Neural progenitor cell (in vitro differentiated cells): Measurements from ENCODE around the gene SKAP2. TPM values are rescaled to one million over a fixed set of nuclear protein-coding genes. Genes with fewer than 3 reads are reported as not detected.

Experiments
- DNase-seq: peaks from one replicate; pipeline ENCODE4 v3.0.0-alpha.2; 2016; ENCODE audit warnings: low spot score
- H2AFZ ChIP-seq: fragments of 200-600 bp; sonication (generic); replicated peaks from 2 replicates; pipeline ENCODE4 v1.6.1; 2016; ENCODE audit warnings: antibody characterized with exemption
- H3F3A ChIP-seq: fragments of 200-600 bp; sonication (generic); 2 replicates; pipeline ENCODE4 v1.6.1; 2016; ENCODE audit warnings: antibody characterized with exemption, low read depth
- H3K27ac ChIP-seq: fragments of 200-600 bp; sonication (generic); 2 replicates; pipeline ENCODE4 v1.5.1; 2016; ENCODE audit warnings: mild to moderate bottlenecking
- H3K27me3 ChIP-seq: fragments of 200-600 bp; sonication (generic); 2 replicates; pipeline ENCODE4 v1.6.1; 2016; ENCODE audit warnings: mild to moderate bottlenecking, moderate library complexity
- H3K36me3 ChIP-seq: fragments of 200-600 bp; sonication (generic); 2 replicates; pipeline ENCODE4 v1.5.1; 2016
- H3K4me1 ChIP-seq: fragments of 200-600 bp; sonication (generic); 2 replicates; pipeline ENCODE4 v1.6.1; 2016; ENCODE audit warnings: mixed run types
- H3K4me2 ChIP-seq: fragments of 200-600 bp; sonication (generic); 2 replicates; pipeline ENCODE4 v1.6.1; 2016
- H3K4me3 ChIP-seq: fragments of 200-600 bp; sonication (generic); 2 replicates; pipeline ENCODE4 v1.5.1; 2016
- H3K79me2 ChIP-seq: fragments of 200-600 bp; sonication (generic); 2 replicates; pipeline ENCODE4 v1.6.1; 2016; ENCODE audit warnings: low read depth
- H3K9ac ChIP-seq: fragments of 200-600 bp; sonication (generic); 2 replicates; pipeline ENCODE4 v1.6.1; 2016
- H3K9me3 ChIP-seq: fragments of 200-600 bp; sonication (generic); 2 replicates; pipeline ENCODE4 v1.5.1; 2016; ENCODE audit warnings: low read depth
- H4K20me1 ChIP-seq: fragments of 200-600 bp; sonication (generic); 2 replicates; pipeline ENCODE4 v1.6.1; 2016; ENCODE audit warnings: low read depth
- H3K27ac Mint-ChIP-seq: 3 replicates; pipeline ENCODE4 v1.8.0; 2021; ENCODE audit warnings: mixed read lengths
- H3K27me3 Mint-ChIP-seq: 2 replicates; pipeline ENCODE4 v1.8.0; 2022; ENCODE audit warnings: low read depth, mild to moderate bottlenecking, inconsistent platforms, moderate library complexity, mixed read lengths; ENCODE audit not compliant: insufficient read depth
- H3K36me3 Mint-ChIP-seq: 3 replicates; pipeline ENCODE4 v1.8.0; 2021; ENCODE audit warnings: mixed read lengths
- H3K4me1 Mint-ChIP-seq: 3 replicates; pipeline ENCODE4 v1.8.0; 2021; ENCODE audit warnings: mixed read lengths
- H3K4me3 Mint-ChIP-seq: 3 replicates; pipeline ENCODE4 v1.8.0; 2021; ENCODE audit warnings: mild to moderate bottlenecking, moderate library complexity, mixed read lengths
- H3K9me3 Mint-ChIP-seq: 3 replicates; pipeline ENCODE4 v1.8.0; 2020; ENCODE audit warnings: mixed read lengths
- CTCF ChIP-seq: fragments of 200-600 bp; sonication (generic); IDR thresholded peaks from 2 replicates; pipeline ENCODE4 v1.5.1; 2017; ENCODE audit warnings: antibody characterized with exemption, mild to moderate bottlenecking
- EZH2 ChIP-seq: fragments of 200-600 bp; sonication (generic); IDR thresholded peaks from 2 replicates; pipeline ENCODE4 v1.6.1; 2017; ENCODE audit warnings: antibody characterized with exemption, mild to moderate bottlenecking, moderate library complexity
- EZH2phosphoT487 ChIP-seq: fragments of 200-600 bp; sonication (generic); IDR thresholded peaks from 2 replicates; pipeline ENCODE4 v1.6.1; 2017; ENCODE audit warnings: antibody characterized with exemption
- total RNA-seq: library from RNA; depleted of rRNA; stranded (reverse); fragments of >200 nt; gene quantifications from 2 replicates; pipeline ENCODE4 v1.2.3, GENCODE V29; 2015; ENCODE audit warnings: low replicate concordance

The SKAP2 gene
- total RNA-seq, 1 donor from 2014 or later, result 6.3 TPM

GRCh38 chr7:26696161-26696560, 168.2 kb downstream of the SKAP2 start:
- Mint-ChIP-seq H3K27me3 (no peaks in the 10 kb centered on the region), H3K4me3 (no peak overlapping the region), H3K27ac (no peak overlapping the region), H3K9me3 (no peaks in the 10 kb centered on the region), H3K4me1 (peaks cover 6% of the 10 kb centered on the region), H3K36me3 (no peaks in the 10 kb centered on the region)
- H3K4me1 ChIP-seq, result peaks cover 10% of the 10 kb centered on the region
- no peaks in the 10 kb centered on the region for H3K36me3 ChIP-seq
- no peak overlapping the region for H2AFZ ChIP-seq
- no peaks in the 10 kb centered on the region for H4K20me1 ChIP-seq
- H3K9me3 ChIP-seq, result no peaks in the 10 kb centered on the region
- DNase-seq, result no peak
- no peak for TF ChIP-seq EZH2phosphoT487
- no peak for TF ChIP-seq CTCF
- TF ChIP-seq EZH2, result no peak
- H3F3A ChIP-seq, result no peaks in the 10 kb centered on the region
- no peaks in the 10 kb centered on the region for H3K79me2 ChIP-seq
- no peak overlapping the region for H3K4me2 ChIP-seq
- no peak overlapping the region for H3K27ac ChIP-seq
- H3K9ac ChIP-seq, result no peak overlapping the region
- H3K4me3 ChIP-seq, result no peak overlapping the region
- no peaks in the 10 kb centered on the region for H3K27me3 ChIP-seq

- Histone ChIP-seq H2AFZ (no peak overlapping the region), H3K9me3 (no peaks in the 10 kb centered on the region), H3K36me3 (no peaks in the 10 kb centered on the region), H3K27ac (no peak overlapping the region), H3K4me3 (no peak overlapping the region), H4K20me1 (no peaks in the 10 kb centered on the region), H3F3A (no peaks in the 10 kb centered on the region), H3K79me2 (no peaks in the 10 kb centered on the region), H3K4me2 (no peak overlapping the region), H3K4me1 (peaks cover 10% of the 10 kb centered on the region), H3K9ac (no peak overlapping the region), H3K27me3 (no peaks in the 10 kb centered on the region)
- no peaks in the 10 kb centered on the region for H3K9me3 Mint-ChIP-seq
- no peak for DNase-seq
- no peak overlapping the region for H3K27ac Mint-ChIP-seq
- no peaks in the 10 kb centered on the region for H3K27me3 Mint-ChIP-seq
- no peaks in the 10 kb centered on the region for H3K36me3 Mint-ChIP-seq
- no peak overlapping the region for H3K4me3 Mint-ChIP-seq
- TF ChIP-seq EZH2, result no peak
- no peak for TF ChIP-seq CTCF
- no peak for TF ChIP-seq EZH2phosphoT487
- H3K4me1 Mint-ChIP-seq, result peaks cover 6% of the 10 kb centered on the region
Observed at GRCh38 chr7:26694713-26695112, 169.7 kb downstream of the SKAP2 start.

GRCh38 chr7:26694141-26694540, 170.2 kb downstream of the SKAP2 start:
- H3K9me3 ChIP-seq, result no peaks in the 10 kb centered on the region
- no peak overlapping the region for H3K4me3 ChIP-seq
- H3K36me3 Mint-ChIP-seq, result no peaks in the 10 kb centered on the region
- no peaks in the 10 kb centered on the region for H3K27me3 Mint-ChIP-seq
- H3K27ac ChIP-seq, result no peak overlapping the region
- TF ChIP-seq EZH2phosphoT487 (no peak), CTCF (no peak), EZH2 (no peak)
- H3K27ac Mint-ChIP-seq, result no peak overlapping the region
- peaks cover 6% of the 10 kb centered on the region for H3K4me1 Mint-ChIP-seq
- no peak overlapping the region for H3K4me2 ChIP-seq
- H3K9me3 Mint-ChIP-seq, result no peaks in the 10 kb centered on the region
- H3K4me3 Mint-ChIP-seq, result no peak overlapping the region
- H3K9ac ChIP-seq, result no peak overlapping the region
- H3F3A ChIP-seq, result no peaks in the 10 kb centered on the region
- no peaks in the 10 kb centered on the region for H3K36me3 ChIP-seq
- H2AFZ ChIP-seq, result no peak overlapping the region
- H3K4me1 ChIP-seq, result peaks cover 10% of the 10 kb centered on the region
- DNase-seq, result no peak
- no peaks in the 10 kb centered on the region for H4K20me1 ChIP-seq
- H3K27me3 ChIP-seq, result no peaks in the 10 kb centered on the region
- no peaks in the 10 kb centered on the region for H3K79me2 ChIP-seq

GRCh38 chr7:26691886-26692285, 172.5 kb downstream of the SKAP2 start:
- no peak for TF ChIP-seq EZH2phosphoT487
- TF ChIP-seq CTCF, result no peak
- no peak for TF ChIP-seq EZH2
- H3K36me3 Mint-ChIP-seq, result no peaks in the 10 kb centered on the region
- no peak overlapping the region for H3K27ac Mint-ChIP-seq
- Histone ChIP-seq H3K27ac (no peak overlapping the region), H3K9me3 (no peaks in the 10 kb centered on the region), H3K79me2 (no peaks in the 10 kb centered on the region), H3F3A (no peaks in the 10 kb centered on the region), H4K20me1 (no peaks in the 10 kb centered on the region), H2AFZ (peak overlapping the region; percentile 59), H3K4me1 (peaks cover 10% of the 10 kb centered on the region), H3K36me3 (no peaks in the 10 kb centered on the region), H3K4me3 (no peak overlapping the region), H3K9ac (no peak overlapping the region), H3K4me2 (no peak overlapping the region), H3K27me3 (no peaks in the 10 kb centered on the region)
- peak; percentile 27 for DNase-seq
- no peaks in the 10 kb centered on the region for H3K9me3 Mint-ChIP-seq
- H3K27me3 Mint-ChIP-seq, result no peaks in the 10 kb centered on the region
- peaks cover 6% of the 10 kb centered on the region for H3K4me1 Mint-ChIP-seq
- no peak overlapping the region for H3K4me3 Mint-ChIP-seq
